Stimulated activated naive CD8-positive, alpha-beta T cell treated with anti-CD3 and anti-CD28 coated beads, Interleukin-15, amount 100 ng/mL, for 72 hours (primary cell): ENCODE measurements around the gene FAM83F.
A peak's percentile ranks its signal among the peaks of the same experiment; 100 is the strongest.

Experiments used
- ATAC-seq: fragments of 150-1000 bp; cut with Tn5 transposase; 2 replicates; pipeline ENCODE4 v1.10.0; 2021; ENCODE audit warnings: mild to moderate bottlenecking, moderate library complexity
- DNase-seq, 2 donors: peaks; one replicate each; pipeline ENCODE4 v3.0.0; 2021 to 2022
- H3K27ac Mint-ChIP-seq, 2 donors: one replicate each; pipeline ENCODE4 v1.8.0; 2022; ENCODE audit warnings: mild to moderate bottlenecking in 2 of 2, mixed read lengths in 2 of 2, moderate library complexity in 2 of 2
- H3K27me3 Mint-ChIP-seq: one replicate; pipeline ENCODE4 v1.8.0; 2022; ENCODE audit warnings: mixed read lengths
- H3K4me1 Mint-ChIP-seq: one replicate; pipeline ENCODE4 v1.8.0; 2022; ENCODE audit warnings: mild to moderate bottlenecking, mixed read lengths
- H3K4me3 Mint-ChIP-seq, 2 donors: one replicate each; pipeline ENCODE4 v1.8.0; 2022; ENCODE audit warnings: mild to moderate bottlenecking in 2 of 2, mixed read lengths in 2 of 2, moderate library complexity in 1 of 2
- H3K9me3 Mint-ChIP-seq, 2 donors: one replicate each; pipeline ENCODE4 v1.8.0; 2022; ENCODE audit warnings: mixed read lengths in 2 of 2

FAM83F gene

GRCh38 chr22:40043793-40044101, 49.0 kb downstream of the FAM83F start:
- Mint-ChIP-seq H3K4me3 (peak overlapping the region; percentile 86 to 97), H3K27ac (peak overlapping the region; percentile 100), H3K9me3 (no peaks in the 10 kb centered on the region), H3K27me3 (no peaks in the 10 kb centered on the region), H3K4me1 (peaks cover 37% of the 10 kb centered on the region)
- DNase-seq (no peak), ATAC-seq (no peak)

GRCh38 chr22:40044102-40044869, 49.5 kb downstream of the FAM83F start:
- H3K4me1 Mint-ChIP-seq, result peaks cover 42% of the 10 kb centered on the region
- H3K27ac Mint-ChIP-seq, result peak overlapping the region; percentile 100
- no peaks in the 10 kb centered on the region for H3K9me3 Mint-ChIP-seq
- H3K4me3 Mint-ChIP-seq, result peak overlapping the region; percentile 86 to 97
- ATAC-seq (peak; percentile 94), DNase-seq (peak; percentile 99)
- no peaks in the 10 kb centered on the region for H3K27me3 Mint-ChIP-seq

GRCh38 chr22:40044870-40045834, 50.4 kb downstream of the FAM83F start:
- Mint-ChIP-seq H3K4me1 (peaks cover 51% of the 10 kb centered on the region), H3K27me3 (no peaks in the 10 kb centered on the region), H3K9me3 (no peaks in the 10 kb centered on the region), H3K27ac (peak overlapping the region; percentile 100), H3K4me3 (peak overlapping the region; percentile 86 to 97)
- DNase-seq (peak; percentile 78 to 79), ATAC-seq (peak; percentile 29)

- no peaks in the 10 kb centered on the region for H3K27me3 Mint-ChIP-seq
- peaks cover 61% of the 10 kb centered on the region for H3K4me1 Mint-ChIP-seq
- ATAC-seq, result no peak
- DNase-seq, result peak in 1 of 2 donors; percentile 23
- H3K27ac Mint-ChIP-seq, result peak overlapping the region in 1 of 2 donors; percentile 35
- H3K9me3 Mint-ChIP-seq, result no peaks in the 10 kb centered on the region
- H3K4me3 Mint-ChIP-seq, result peak overlapping the region; percentile 68 to 81
These were observed 51.4 kb downstream of the FAM83F start for GRCh38 chr22:40046126-40046525.

GRCh38 chr22:40050258-40050657, 55.5 kb downstream of the FAM83F start:
- no peaks in the 10 kb centered on the region for H3K27me3 Mint-ChIP-seq
- no peak for DNase-seq
- ATAC-seq, result no peak
- peaks cover 86% of the 10 kb centered on the region for H3K4me1 Mint-ChIP-seq
- H3K27ac Mint-ChIP-seq, result no peak overlapping the region
- no peaks in the 10 kb centered on the region for H3K9me3 Mint-ChIP-seq
- peak overlapping the region; percentile 17 to 47 for H3K4me3 Mint-ChIP-seq

GRCh38 chr22:40051322-40051721, 56.6 kb downstream of the FAM83F start:
- H3K9me3 Mint-ChIP-seq, result no peaks in the 10 kb centered on the region
- DNase-seq (no peak), ATAC-seq (no peak)
- H3K4me3 Mint-ChIP-seq, result peak overlapping the region; percentile 38 to 49
- peak overlapping the region in 1 of 2 donors; percentile 22 for H3K27ac Mint-ChIP-seq
- H3K27me3 Mint-ChIP-seq, result no peaks in the 10 kb centered on the region
- peaks cover 90% of the 10 kb centered on the region for H3K4me1 Mint-ChIP-seq

GRCh38 chr22:40053460-40053859, 58.7 kb downstream of the FAM83F start:
- Mint-ChIP-seq H3K4me1 (peaks cover 94% of the 10 kb centered on the region), H3K4me3 (no peak overlapping the region), H3K27me3 (no peaks in the 10 kb centered on the region), H3K9me3 (no peaks in the 10 kb centered on the region), H3K27ac (no peak overlapping the region)
- no peak for ATAC-seq
- no peak for DNase-seq

GRCh38 chr22:40054486-40054885, 59.7 kb downstream of the FAM83F start:
- H3K27ac Mint-ChIP-seq, result peak overlapping the region in 1 of 2 donors; percentile 85
- ATAC-seq (no peak), DNase-seq (no peak)
- H3K4me3 Mint-ChIP-seq, result peak overlapping the region in 1 of 2 donors; percentile 69
- H3K4me1 Mint-ChIP-seq, result peaks cover 94% of the 10 kb centered on the region
- no peaks in the 10 kb centered on the region for H3K9me3 Mint-ChIP-seq
- H3K27me3 Mint-ChIP-seq, result no peaks in the 10 kb centered on the region

GRCh38 chr22:40055143-40055883, 60.6 kb downstream of the FAM83F start:
- peaks cover 86% of the 10 kb centered on the region for H3K4me1 Mint-ChIP-seq
- H3K9me3 Mint-ChIP-seq, result no peaks in the 10 kb centered on the region
- peak overlapping the region; percentile 85 to 89 for H3K27ac Mint-ChIP-seq
- peak; percentile 97 for ATAC-seq
- H3K27me3 Mint-ChIP-seq, result no peaks in the 10 kb centered on the region
- peak overlapping the region; percentile 69 to 72 for H3K4me3 Mint-ChIP-seq
- DNase-seq, result peak in 1 of 2 donors; percentile 19

GRCh38 chr22:40056154-40056553, 61.4 kb downstream of the FAM83F start:
- Mint-ChIP-seq H3K4me1 (peaks cover 84% of the 10 kb centered on the region), H3K4me3 (peak overlapping the region; percentile 19 to 23), H3K9me3 (no peaks in the 10 kb centered on the region), H3K27ac (peak overlapping the region; percentile 11 to 34), H3K27me3 (no peaks in the 10 kb centered on the region)
- ATAC-seq (no peak), DNase-seq (no peak)

GRCh38 chr22:40056559-40056958, 61.8 kb downstream of the FAM83F start:
- Mint-ChIP-seq H3K4me1 (peaks cover 82% of the 10 kb centered on the region), H3K9me3 (no peaks in the 10 kb centered on the region), H3K4me3 (no peak overlapping the region), H3K27me3 (no peaks in the 10 kb centered on the region), H3K27ac (no peak overlapping the region)
- ATAC-seq (no peak), DNase-seq (no peak)

- Mint-ChIP-seq H3K4me1 (peaks cover 72% of the 10 kb centered on the region), H3K9me3 (no peaks in the 10 kb centered on the region), H3K27me3 (no peaks in the 10 kb centered on the region), H3K27ac (peak overlapping the region in 1 of 2 donors; percentile 73), H3K4me3 (peak overlapping the region; percentile 56 to 63)
- no peak for DNase-seq
- ATAC-seq, result no peak
These were observed 62.9 kb downstream of the FAM83F start for GRCh38 chr22:40057652-40058051.

- Mint-ChIP-seq H3K9me3 (no peaks in the 10 kb centered on the region), H3K27me3 (no peaks in the 10 kb centered on the region), H3K27ac (peak overlapping the region in 1 of 2 donors; percentile 73), H3K4me1 (peaks cover 72% of the 10 kb centered on the region), H3K4me3 (peak overlapping the region; percentile 56 to 63)
- DNase-seq, result peak in 1 of 2 donors; percentile 44
- peak; percentile 44 for ATAC-seq
These were observed 63.5 kb downstream of the FAM83F start for GRCh38 chr22:40058265-40058664.

- Mint-ChIP-seq H3K27ac (no peak overlapping the region), H3K9me3 (no peaks in the 10 kb centered on the region), H3K27me3 (no peaks in the 10 kb centered on the region), H3K4me1 (peaks cover 76% of the 10 kb centered on the region), H3K4me3 (peak overlapping the region; percentile 8 to 13)
- ATAC-seq (no peak), DNase-seq (no peak)
These were observed 71.2 kb downstream of the FAM83F start for GRCh38 chr22:40065981-40066380.

- Mint-ChIP-seq H3K27me3 (no peaks in the 10 kb centered on the region), H3K27ac (no peak overlapping the region), H3K4me3 (no peak overlapping the region), H3K4me1 (peaks cover 85% of the 10 kb centered on the region), H3K9me3 (no peaks in the 10 kb centered on the region)
- DNase-seq (no peak), ATAC-seq (peak; percentile 48)
These were observed 72.9 kb downstream of the FAM83F start for GRCh38 chr22:40067639-40068038.
